HepG2 (cell line): ENCODE data around the gene SPC24. TPM values are rescaled to one million over a fixed set of nuclear protein-coding genes. Genes with fewer than 3 reads are reported as not detected.

Experiments used
- ATAC-seq: fragments of 200-7000 bp; cut with Tn5 transposase; 3 replicates; pipeline ENCODE4 v1.9.1; 2020; ENCODE audit warnings: mild to moderate bottlenecking, moderate library complexity
- BruUV-seq: library from RNA; stranded (reverse); fragments of 400-500 nt; replicated peaks from 2 replicates; lab custom pipeline; 2021; lab: Mats Ljungman, UMichigan
- CTCF ChIA-PET: fragments of 300-600 bp; formaldehyde crosslinking; extraction: SDS; loops from one replicate; lab custom pipeline; 2021; ENCODE audit warnings: low total read pairs, inconsistent platforms, low intra/inter-chr PET ratio; lab: Yijun Ruan, JAX
- POLR2A ChIA-PET: fragments of 350-600 bp; sonication (Branson Sonifier 250); formaldehyde crosslinking; loops from one replicate; lab custom pipeline; 2020; ENCODE audit warnings: antibody characterized with exemption, inconsistent platforms; lab: Yijun Ruan, JAX
- DNase-seq: peaks from one replicate; pipeline ENCODE4 v3.0.0-alpha.2; 2015; ENCODE audit warnings: low spot score
- FAIRE-seq: peaks from 3 replicates; lab custom pipeline; 2011; peaks lifted over from hg19 to GRCh38; lab: Jason Lieb, UNC
- H2AFZ ChIP-seq: one replicate; pipeline ENCODE4 v1.6.1; 2011; ENCODE audit warnings: low read length, inconsistent platforms
- H3K27ac ChIP-seq: fragments of 300-600 bp; 3 replicates; pipeline ENCODE4 v1.8.0; 2011; ENCODE audit warnings: mixed run types, mild to moderate bottlenecking, mixed read lengths, low read length, inconsistent platforms; ENCODE audit not compliant: insufficient read depth; ENCODE audit errors: extremely low read length
- H3K27me3 ChIP-seq, 2 experiments: fragments of 200-600 bp in 1 of 2; 2 replicates in 1 of 2; 3 replicates in 1 of 2; pipeline versions ENCODE4 v1.6.0 to v1.8.0; 2011; ENCODE audit warnings: low read length in 2 of 2, mild to moderate bottlenecking in 2 of 2, moderate library complexity in 2 of 2, inconsistent platforms in 1 of 2; ENCODE audit not compliant: insufficient read depth in 2 of 2, control insufficient read depth in 1 of 2
- H3K36me3 ChIP-seq, 2 experiments: fragments of 200-600 bp in 1 of 2; replicated peaks in 1 of 2; 2 replicates in 1 of 2; 3 replicates in 1 of 2; pipeline versions ENCODE4 v1.5.1 to v1.8.0; 2011; ENCODE audit warnings: low read length in 2 of 2, inconsistent platforms in 1 of 2; ENCODE audit not compliant: insufficient read depth in 2 of 2, control insufficient read depth in 1 of 2
- H3K4me1 ChIP-seq: 2 replicates; pipeline ENCODE4 v1.5.1; 2012; ENCODE audit warnings: low read length, inconsistent platforms; ENCODE audit not compliant: insufficient read depth
- H3K4me2 ChIP-seq: 2 replicates; pipeline ENCODE4 v1.6.0; 2011; ENCODE audit warnings: low read depth, low read length, inconsistent platforms
- H3K4me3 ChIP-seq, 3 experiments: fragments of 200-600 bp in 1 of 3; sonication (generic), shearing (Covaris generic) in 1 of 3; replicated peaks in 1 of 3; 2 replicates each; pipeline ENCODE4 v1.5.1; 2011 to 2016; ENCODE audit warnings: low read length in 3 of 3, inconsistent platforms in 2 of 3, low read depth in 2 of 3, mild to moderate bottlenecking in 2 of 3, control low read depth in 1 of 3, mixed read lengths in 1 of 3; ENCODE audit not compliant: insufficient read depth in 1 of 3
- H3K79me2 ChIP-seq: one replicate; pipeline ENCODE4 v1.6.1; 2011; ENCODE audit warnings: low read length, inconsistent platforms; ENCODE audit not compliant: insufficient read depth
- H3K9ac ChIP-seq: 2 replicates; pipeline ENCODE4 v1.6.0; 2011; ENCODE audit warnings: mild to moderate bottlenecking, low read depth, low read length, inconsistent platforms; ENCODE audit not compliant: insufficient read depth
- H3K9me3 ChIP-seq: 2 replicates; pipeline ENCODE4 v1.5.1; 2012; ENCODE audit warnings: mild to moderate bottlenecking, low read length
- H4K20me1 ChIP-seq: 2 replicates; pipeline ENCODE4 v1.6.0; 2011; ENCODE audit warnings: inconsistent platforms, mild to moderate bottlenecking, low read length, moderate library complexity; ENCODE audit not compliant: insufficient read depth
- ADNP ChIP-seq: sonication (generic); formaldehyde crosslinking; IDR thresholded peaks from 2 replicates; pipeline ENCODE4 v1.4.0; 2020; ENCODE audit warnings: missing genetic modification reagents
- ARID2 ChIP-seq: sonication (generic); formaldehyde crosslinking; IDR thresholded peaks from 2 replicates; pipeline ENCODE4 v1.8.1; 2022; ENCODE audit warnings: mild to moderate bottlenecking, missing genetic modification reagents, borderline replicate concordance
- ARNT ChIP-seq: fragments of 450-650 bp; IDR thresholded peaks from 2 replicates; pipeline ENCODE4 v1.6.1; 2017
- CENPX ChIP-seq: sonication (generic); formaldehyde crosslinking; IDR thresholded peaks from 2 replicates; pipeline ENCODE4 v1.9.0; 2021; ENCODE audit warnings: mild to moderate bottlenecking, missing genetic modification reagents, moderate library complexity
- EEA1 ChIP-seq: sonication (generic); formaldehyde crosslinking; IDR thresholded peaks from 2 replicates; pipeline ENCODE4 v1.5.1; 2020; ENCODE audit warnings: mild to moderate bottlenecking, missing genetic modification reagents, borderline replicate concordance
- ELF3 ChIP-seq: IDR thresholded peaks from 2 replicates; pipeline ENCODE4 v1.6.1; 2016; ENCODE audit warnings: missing genetic modification reagents, missing compliant biosample characterization
- FOXO4 ChIP-seq: sonication (generic); formaldehyde crosslinking; conservative IDR thresholded peaks from 2 replicates; pipeline ENCODE4 v1.8.1; 2023; ENCODE audit warnings: missing genetic modification reagents
- GMEB1 ChIP-seq: sonication (generic); formaldehyde crosslinking; IDR thresholded peaks from 2 replicates; pipeline ENCODE4 v1.5.1; 2020; ENCODE audit warnings: missing genetic modification reagents, mild to moderate bottlenecking, borderline replicate concordance
- HNF4A ChIP-seq: sonication (generic); formaldehyde crosslinking; IDR thresholded peaks from 2 replicates; pipeline ENCODE4 v1.4.0; 2020; ENCODE audit warnings: missing genetic modification reagents
- HOXA3 ChIP-seq: sonication (generic); formaldehyde crosslinking; IDR thresholded peaks from 2 replicates; pipeline ENCODE4 v1.5.0; 2020; ENCODE audit warnings: missing genetic modification reagents
- KLF15 ChIP-seq: sonication (generic); formaldehyde crosslinking; IDR thresholded peaks from 2 replicates; pipeline ENCODE4 v1.8.1; 2023; ENCODE audit warnings: borderline replicate concordance, mild to moderate bottlenecking, inconsistent platforms, missing genetic modification reagents, mixed read lengths
- NONO ChIP-seq, 2 experiments: fragments of 450-650 bp in 1 of 2; sonication (generic) in 1 of 2; formaldehyde crosslinking in 1 of 2; IDR thresholded peaks in 1 of 2; conservative IDR thresholded peaks in 1 of 2; 2 replicates each; pipeline versions ENCODE4 v1.6.1 to v1.8.0; 2017 to 2022; ENCODE audit warnings: mild to moderate bottlenecking in 1 of 2, missing genetic modification reagents in 1 of 2, moderate library complexity in 1 of 2
- SAFB2 ChIP-seq: sonication (generic); formaldehyde crosslinking; IDR thresholded peaks from 2 replicates; pipeline ENCODE4 v1.5.1; 2020; ENCODE audit warnings: missing genetic modification reagents, low read depth, mild to moderate bottlenecking, borderline replicate concordance
- SRSF9 ChIP-seq: fragments of 200-400 bp; formaldehyde crosslinking; IDR thresholded peaks from 2 replicates; pipeline ENCODE4 v1.6.1; 2018; ENCODE audit warnings: borderline replicate concordance, mild to moderate bottlenecking, low read depth, low read length; ENCODE audit not compliant: insufficient read depth, poor library complexity, severe bottlenecking
- TSC22D2 ChIP-seq: sonication (generic); formaldehyde crosslinking; IDR thresholded peaks from 2 replicates; pipeline ENCODE4 v1.5.1; 2020; ENCODE audit warnings: missing genetic modification reagents, mild to moderate bottlenecking, borderline replicate concordance
- ZFAT ChIP-seq: sonication (generic); formaldehyde crosslinking; conservative IDR thresholded peaks from 2 replicates; pipeline ENCODE4 v1.8.1; 2023; ENCODE audit warnings: missing genetic modification reagents, inconsistent platforms
- ZNF530 ChIP-seq: sonication (generic); formaldehyde crosslinking; IDR thresholded peaks from 2 replicates; pipeline ENCODE4 v1.5.0; 2020; ENCODE audit warnings: low read depth, mild to moderate bottlenecking, missing genetic modification reagents
- ZNF629 ChIP-seq: sonication (generic); formaldehyde crosslinking; conservative IDR thresholded peaks from 2 replicates; pipeline ENCODE4 v1.5.0; 2020; ENCODE audit warnings: missing genetic modification reagents
- WGBS: methylation state at CpG from one replicate; pipeline ENCODE4 v1.1.6; 2017; ENCODE audit warnings: low lambda C conversion rate; 5-methylcytosine and 5-hydroxymethylcytosine counted together
- in situ Hi-C: cut with HindIII; loops from 2 replicates; pipeline ENCODE4 v1.10.0; 2017; ENCODE audit warnings: low pct_unique_long_range_greater_than_20kb; ENCODE audit not compliant: extremely low pct_ligation_motif_present
- intact Hi-C: fragments of 100-400 bp; cut with micrococcal nuclease; formaldehyde crosslinking; loops from one replicate; pipeline ENCODE4 v1.10.0; 2022; ENCODE audit not compliant: unreplicated experiment
- polyA plus RNA-seq, 8 experiments: library from polyadenylated mRNA; depleted of rRNA in 3 of 8; stranded (reverse) in 7 of 8; unstranded in 1 of 8; fragments of >200 nt; fragmentation: Illumina TruSeq in 4 of 8; extraction: Trizol in 4 of 8; gene quantifications; 2 replicates each; pipeline versions ENCODE4 v1.2.1 to v1.2.3, GENCODE V29; 2011 to 2016; ENCODE audit warnings: low read depth in 4 of 8, missing spikeins in 1 of 8, mixed read lengths in 1 of 8; ENCODE audit not compliant: insufficient read depth in 1 of 8
- total RNA-seq, 5 experiments: library from RNA; depleted of rRNA; stranded (reverse); fragments of >200 nt; fragmentation: Illumina TruSeq; extraction: Trizol; gene quantifications; 2 replicates each; pipeline ENCODE4 v1.2.3, GENCODE V29; 2016; ENCODE audit warnings: low read depth in 1 of 5

The SPC24 gene
- total and polyA plus RNA-seq, 2 of the 13 experiments (the other 11 are each of a cell fraction or from before 2014, with no cell fraction given), result 10.0 to 46.2 TPM

GRCh38 chr19:11180346-11180745 is 24.8 kb upstream of the SPC24 start:
- DNase-seq (no peak), FAIRE-seq (no peak), ATAC-seq (no peak)
- H3K4me1 ChIP-seq, result peaks cover 8% of the 10 kb centered on the region; the same call in 1 of the 2 replicates
- no peak overlapping the region for H3K27ac ChIP-seq
- TF ChIP-seq CENPX (CRISPR knock-in tag) (no peak), GMEB1 (no peak), HNF4A (CRISPR knock-in tag) (no peak), TSC22D2 (CRISPR knock-in tag) (no peak), ZFAT (CRISPR knock-in tag) (no peak), FOXO4 (CRISPR knock-in tag) (no peak), SAFB2 (CRISPR knock-in tag) (no peak), HOXA3 (CRISPR knock-in tag) (no peak), ADNP (CRISPR knock-in tag) (no peak), ARNT (no peak), KLF15 (CRISPR knock-in tag) (no peak), ZNF629 (CRISPR knock-in tag) (no peak), ZNF530 (CRISPR knock-in tag) (no peak), ARID2 (CRISPR knock-in tag) (no peak), ELF3 (CRISPR knock-in tag) (no peak), SRSF9 (no peak), EEA1 (CRISPR knock-in tag) (no peak), NONO (IDR thresholded peaks at IDR 0.05) (no peak), NONO (CRISPR knock-in tag; conservative IDR thresholded peaks at IDR 0.05) (no peak)
- H3K36me3 ChIP-seq, result peaks cover 0 to 8% of the 10 kb centered on the region in 2 experiments; a peak in 1 of 5 replicates
- no peaks in the 10 kb centered on the region for H4K20me1 ChIP-seq
- H2AFZ ChIP-seq, result no peak overlapping the region
- no peaks in the 10 kb centered on the region for H3K79me2 ChIP-seq
- no peaks in the 10 kb centered on the region for H3K9me3 ChIP-seq
- over 99% methylated on average over 8 of the region's 8 CpGs for WGBS
- no TSS peak for BruUV-seq
- in situ Hi-C loops, result no loop called here
- CTCF ChIA-PET, result no interaction called here
- POLR2A ChIA-PET, result no interaction called here
- no peak overlapping the region for H3K4me3 ChIP-seq
- intact Hi-C loops, result no loop called here
- H3K27me3 ChIP-seq, result no peaks in the 10 kb centered on the region
- no peak overlapping the region for H3K9ac ChIP-seq
- no peak overlapping the region for H3K4me2 ChIP-seq
